ENCODE results near the gene CFAP46. TPM values are rescaled to one million over a fixed set of nuclear protein-coding genes. Genes with fewer than 3 reads are reported as not detected.

The CFAP46 gene
- total RNA-seq, 1 experiment from 2014 or later: not detected

DNA sequence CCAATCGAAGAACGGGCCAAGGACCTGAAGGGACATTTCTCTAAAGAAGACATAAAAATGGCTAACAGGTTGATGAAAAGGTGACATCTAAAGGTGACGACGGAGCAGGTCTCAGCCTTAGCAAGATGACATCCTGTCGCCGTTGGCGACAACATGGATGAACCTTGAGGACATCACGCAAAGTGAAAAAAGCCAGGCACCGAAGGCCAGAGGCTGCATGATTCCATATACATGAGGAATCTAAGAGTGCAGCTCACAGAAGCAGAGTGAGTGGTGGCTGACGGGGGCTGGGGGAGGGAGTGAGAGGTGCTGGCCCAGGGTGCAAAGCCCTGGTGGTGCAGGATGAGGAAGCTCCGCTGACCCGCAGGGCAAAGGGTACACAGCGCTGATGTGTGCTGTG is 122.3 kb downstream of the CFAP46 start:
- no TSS peak for BruUV-seq (replicated peaks)
- DNase-seq: no peak
- Mint-ChIP-seq H3K27me3 (ENCODE audit: unreplicated experiment) (peaks cover 37% of the 10 kb centered on the region), H3K4me3 (ENCODE audit: low read depth, unreplicated experiment) (no peak overlapping the region), H3K27ac (ENCODE audit: unreplicated experiment) (no peak overlapping the region), H3K9me3 (ENCODE audit: low read depth, unreplicated experiment) (no peaks in the 10 kb centered on the region), H3K36me3 (ENCODE audit: insufficient read depth, unreplicated experiment) (no peaks in the 10 kb centered on the region), H3K4me1 (ENCODE audit: low read depth, unreplicated experiment) (no peaks in the 10 kb centered on the region)
- intact Hi-C loops (cut with micrococcal nuclease; ENCODE audit: unreplicated experiment): no loop called here
- TF ChIP-seq, protein P1, sequence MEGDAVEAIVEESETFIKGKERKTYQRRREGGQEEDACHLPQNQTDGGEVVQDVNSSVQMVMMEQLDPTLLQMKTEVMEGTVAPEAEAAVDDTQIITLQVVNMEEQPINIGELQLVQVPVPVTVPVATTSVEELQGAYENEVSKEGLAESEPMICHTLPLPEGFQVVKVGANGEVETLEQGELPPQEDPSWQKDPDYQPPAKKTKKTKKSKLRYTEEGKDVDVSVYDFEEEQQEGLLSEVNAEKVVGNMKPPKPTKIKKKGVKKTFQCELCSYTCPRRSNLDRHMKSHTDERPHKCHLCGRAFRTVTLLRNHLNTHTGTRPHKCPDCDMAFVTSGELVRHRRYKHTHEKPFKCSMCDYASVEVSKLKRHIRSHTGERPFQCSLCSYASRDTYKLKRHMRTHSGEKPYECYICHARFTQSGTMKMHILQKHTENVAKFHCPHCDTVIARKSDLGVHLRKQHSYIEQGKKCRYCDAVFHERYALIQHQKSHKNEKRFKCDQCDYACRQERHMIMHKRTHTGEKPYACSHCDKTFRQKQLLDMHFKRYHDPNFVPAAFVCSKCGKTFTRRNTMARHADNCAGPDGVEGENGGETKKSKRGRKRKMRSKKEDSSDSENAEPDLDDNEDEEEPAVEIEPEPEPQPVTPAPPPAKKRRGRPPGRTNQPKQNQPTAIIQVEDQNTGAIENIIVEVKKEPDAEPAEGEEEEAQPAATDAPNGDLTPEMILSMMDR (IDR thresholded peaks at IDR 0.05; ENCODE audit: unreplicated experiment): no peak
- CTCF ChIA-PET: no interaction called here

DNA sequence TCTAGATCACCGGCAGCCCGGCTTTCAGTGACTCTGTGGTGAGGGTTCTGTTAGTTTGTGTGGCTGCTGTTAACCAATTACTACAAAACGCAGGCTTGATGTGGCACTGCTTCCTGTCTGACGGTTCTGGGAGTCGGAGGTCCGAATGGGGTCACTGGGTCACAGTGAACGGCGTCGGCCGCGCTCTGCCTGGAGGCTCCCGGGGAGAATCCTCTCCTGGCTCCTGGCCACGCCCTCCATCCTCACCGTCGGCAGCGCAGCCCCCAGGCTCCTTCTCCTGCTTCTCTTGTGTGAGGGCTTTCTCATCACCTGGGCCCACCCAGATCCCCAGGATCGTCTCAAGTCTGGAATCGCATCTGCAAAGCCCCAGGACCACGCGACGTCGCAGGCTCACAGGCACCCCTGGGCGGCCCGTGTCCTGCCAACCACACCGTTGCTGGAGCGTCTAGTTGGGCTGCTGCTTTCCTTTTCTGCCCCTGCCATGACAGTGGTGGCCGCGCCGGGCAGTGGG is 124.6 kb downstream of the CFAP46 start:
- intact Hi-C loops (cut with micrococcal nuclease; ENCODE audit: unreplicated experiment): no loop called here
- no TSS peak for BruUV-seq (replicated peaks)
- no peak for DNase-seq
- Mint-ChIP-seq H3K36me3 (ENCODE audit: insufficient read depth, unreplicated experiment) (no peaks in the 10 kb centered on the region), H3K27me3 (ENCODE audit: unreplicated experiment) (peaks cover 48% of the 10 kb centered on the region), H3K27ac (ENCODE audit: unreplicated experiment) (no peak overlapping the region), H3K4me1 (ENCODE audit: low read depth, unreplicated experiment) (no peaks in the 10 kb centered on the region), H3K9me3 (ENCODE audit: low read depth, unreplicated experiment) (no peaks in the 10 kb centered on the region), H3K4me3 (ENCODE audit: low read depth, unreplicated experiment) (no peak overlapping the region)
- CTCF ChIA-PET: no interaction called here
- TF ChIP-seq, protein P1 (IDR thresholded peaks at IDR 0.05; ENCODE audit: unreplicated experiment): no peak

DNA sequence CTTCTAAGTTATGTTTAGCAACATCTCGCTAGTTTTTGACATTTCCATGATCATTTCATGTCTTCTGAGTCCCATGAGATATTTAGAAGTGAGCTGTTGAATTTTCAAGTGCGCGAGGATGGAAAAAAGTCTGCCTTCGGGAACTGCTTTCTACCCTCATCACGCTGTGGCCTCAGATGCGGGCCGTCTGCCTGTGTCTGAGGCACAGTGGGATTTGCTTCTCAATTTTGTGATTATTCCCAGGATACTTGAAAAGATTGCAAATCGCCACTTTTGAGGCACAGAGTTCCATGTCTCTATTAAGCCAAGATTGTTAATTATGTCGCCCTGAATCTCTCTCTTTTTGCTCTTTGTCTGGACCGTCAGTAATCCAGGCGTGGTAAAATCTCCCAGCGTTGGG is 125.7 kb downstream of the CFAP46 start:
- CTCF ChIA-PET: no interaction called here
- TF ChIP-seq, protein P1 (IDR thresholded peaks at IDR 0.05; ENCODE audit: unreplicated experiment): no peak
- Mint-ChIP-seq H3K4me1 (ENCODE audit: low read depth, unreplicated experiment) (no peaks in the 10 kb centered on the region), H3K4me3 (ENCODE audit: low read depth, unreplicated experiment) (no peak overlapping the region), H3K27me3 (ENCODE audit: unreplicated experiment) (peaks cover 48% of the 10 kb centered on the region), H3K36me3 (ENCODE audit: insufficient read depth, unreplicated experiment) (no peaks in the 10 kb centered on the region), H3K27ac (ENCODE audit: unreplicated experiment) (no peak overlapping the region), H3K9me3 (ENCODE audit: low read depth, unreplicated experiment) (no peaks in the 10 kb centered on the region)
- intact Hi-C loops (cut with micrococcal nuclease; ENCODE audit: unreplicated experiment): no loop called here
- DNase-seq: no peak
- no TSS peak for BruUV-seq (replicated peaks)

DNA sequence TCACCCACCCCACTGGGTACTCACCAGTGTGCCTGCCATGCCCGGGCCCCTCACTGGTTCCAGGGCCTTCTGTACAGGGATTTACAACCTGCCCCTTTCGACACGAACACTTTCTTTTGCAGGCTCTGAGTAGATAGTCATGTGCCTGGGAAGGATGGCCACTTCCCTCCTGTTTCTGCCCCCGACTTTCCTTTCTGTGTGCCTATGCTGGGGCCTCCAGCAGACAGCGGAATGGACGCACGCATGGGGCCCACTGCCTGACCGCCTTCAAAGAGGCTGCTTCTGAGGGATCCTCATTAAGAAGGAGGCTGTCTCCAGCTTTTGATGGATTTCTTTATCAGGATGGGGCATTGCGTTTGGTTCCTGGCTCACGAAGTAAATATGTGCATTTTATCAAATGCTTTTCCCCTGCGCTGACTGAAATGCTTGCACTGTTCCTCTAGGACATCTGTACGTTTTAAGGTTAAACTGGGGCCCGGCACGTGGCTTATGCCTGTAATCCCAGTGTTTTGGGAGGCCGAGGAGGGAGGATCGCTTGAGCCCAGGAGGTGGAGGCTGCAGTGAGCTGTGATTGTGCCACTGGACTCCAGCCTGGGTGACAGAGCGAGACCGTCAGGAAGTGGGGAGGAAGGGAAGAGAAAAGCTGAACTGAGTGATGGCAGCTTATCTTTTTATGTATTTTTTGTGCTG is 127.1 kb downstream of the CFAP46 start:
- Mint-ChIP-seq H3K27ac (ENCODE audit: unreplicated experiment) (no peak overlapping the region), H3K27me3 (ENCODE audit: unreplicated experiment) (peaks cover 58% of the 10 kb centered on the region), H3K4me1 (ENCODE audit: low read depth, unreplicated experiment) (no peaks in the 10 kb centered on the region), H3K36me3 (ENCODE audit: insufficient read depth, unreplicated experiment) (no peaks in the 10 kb centered on the region), H3K9me3 (ENCODE audit: low read depth, unreplicated experiment) (no peaks in the 10 kb centered on the region), H3K4me3 (ENCODE audit: low read depth, unreplicated experiment) (no peak overlapping the region)
- CTCF ChIA-PET: no interaction called here
- DNase-seq: no peak
- BruUV-seq (replicated peaks): no TSS peak
- TF ChIP-seq, protein P1 (IDR thresholded peaks at IDR 0.05; ENCODE audit: unreplicated experiment): no peak
- intact Hi-C loops (cut with micrococcal nuclease; ENCODE audit: unreplicated experiment): no loop called here

All from Calu3 (cell line).